CD4-positive, alpha-beta T cell treated with Interleukin-10 for 1 hour (primary cell): ENCODE measurements around the gene HES6.

Source experiments
- DNase-seq: peaks from one replicate; pipeline ENCODE4 v3.0.0-alpha.2; 2020

HES6 gene

GRCh38 chr2:238252766-238253630 is 13.2 kb upstream of the HES6 start:
- no peak for DNase-seq

- no peak for DNase-seq
Observed at GRCh38 chr2:238251986-238252385, 12.1 kb upstream of the HES6 start.

GRCh38 chr2:238251331-238251730 is 11.5 kb upstream of the HES6 start:
- DNase-seq = no peak

GRCh38 chr2:238250896-238251295 is 11.1 kb upstream of the HES6 start:
- DNase-seq = no peak

- no peak for DNase-seq
Observed at GRCh38 chr2:238247841-238248453, 8.1 kb upstream of the HES6 start.

GRCh38 chr2:238247002-238247822 is 7.4 kb upstream of the HES6 start:
- DNase-seq = no peak

GRCh38 chr2:238244151-238244550 is 4.3 kb upstream of the HES6 start:
- no peak for DNase-seq

GRCh38 chr2:238243496-238244076 is 3.7 kb upstream of the HES6 start:
- DNase-seq = no peak

GRCh38 chr2:238242731-238243495 is 3.1 kb upstream of the HES6 start:
- no peak for DNase-seq

GRCh38 chr2:238241970-238242369 is 2.1 kb upstream of the HES6 start:
- DNase-seq = no peak

GRCh38 chr2:238240757-238241711 is 1.2 kb upstream of the HES6 start:
- DNase-seq = peak; percentile 26

GRCh38 chr2:238239543-238239862 is 335 bp downstream of the HES6 start:
- DNase-seq = no peak

GRCh38 chr2:238238766-238239542 is 884 bp downstream of the HES6 start:
- peak; percentile 39 for DNase-seq

GRCh38 chr2:238238311-238238765 is 1.5 kb downstream of the HES6 start:
- no peak for DNase-seq

GRCh38 chr2:238237431-238238135 is 2.3 kb downstream of the HES6 start:
- DNase-seq = no peak

GRCh38 chr2:238236571-238236970 is 3.3 kb downstream of the HES6 start:
- DNase-seq = no peak

GRCh38 chr2:238235856-238236255 is 4.0 kb downstream of the HES6 start:
- DNase-seq = no peak

- DNase-seq = no peak
Observed at GRCh38 chr2:238235331-238235732, 4.5 kb downstream of the HES6 start.

- no peak for DNase-seq
Observed at GRCh38 chr2:238233625-238234024, 6.2 kb downstream of the HES6 start.

GRCh38 chr2:238231809-238232208 is 8.0 kb downstream of the HES6 start:
- no peak for DNase-seq
